ENCODE data around the gene FBN3.
"Not testable (repeated sequence)": the region's sequence is repeated elsewhere in the genome, so short reads cannot be mapped to it uniquely, and the experiment has no call there.

Gene FBN3

GRCh38 chr19:8117991-8118390 is 31.4 kb downstream of the FBN3 start:
- DNase-seq (ENCODE audit: low read depth in 2 of 2) = no peak

GRCh38 chr19:8116437-8117293 is 32.7 kb downstream of the FBN3 start:
- DNase-seq (ENCODE audit: low read depth in 2 of 2) = no peak

GRCh38 chr19:8115805-8116396 is 33.5 kb downstream of the FBN3 start:
- no peak for DNase-seq (ENCODE audit: low read depth in 2 of 2)

- no peak for DNase-seq (ENCODE audit: low read depth in 2 of 2)
These were observed 36.4 kb downstream of the FBN3 start for GRCh38 chr19:8113017-8113416.

- DNase-seq (ENCODE audit: low read depth in 2 of 2) = no peak
These were observed 38.0 kb downstream of the FBN3 start for GRCh38 chr19:8111376-8111775.

GRCh38 chr19:8110931-8111330 is 38.5 kb downstream of the FBN3 start:
- no peak for DNase-seq (ENCODE audit: low read depth in 2 of 2)

GRCh38 chr19:8109890-8110662 is 39.3 kb downstream of the FBN3 start:
- no peak for DNase-seq (ENCODE audit: low read depth in 2 of 2)

GRCh38 chr19:8109455-8109854 is 39.9 kb downstream of the FBN3 start:
- DNase-seq (ENCODE audit: low read depth in 2 of 2) = no peak

- no peak for DNase-seq (ENCODE audit: low read depth in 2 of 2)
These were observed 40.6 kb downstream of the FBN3 start for GRCh38 chr19:8108560-8109445.

GRCh38 chr19:8107301-8107903 is 42.0 kb downstream of the FBN3 start:
- DNase-seq (ENCODE audit: low read depth in 2 of 2) = no peak

- no peak for DNase-seq (ENCODE audit: low read depth in 2 of 2)
These were observed 43.9 kb downstream of the FBN3 start for GRCh38 chr19:8105471-8105870.

GRCh38 chr19:8101910-8102309 is 47.5 kb downstream of the FBN3 start:
- not testable (repeated sequence) for DNase-seq (ENCODE audit: low read depth in 2 of 2)

GRCh38 chr19:8101311-8101710 is 48.1 kb downstream of the FBN3 start:
- DNase-seq (ENCODE audit: low read depth in 2 of 2) = no peak

- no peak for DNase-seq (ENCODE audit: low read depth in 2 of 2)
These were observed 51.5 kb downstream of the FBN3 start for GRCh38 chr19:8097681-8098567.

- DNase-seq (ENCODE audit: low read depth in 2 of 2) = no peak
These were observed 52.2 kb downstream of the FBN3 start for GRCh38 chr19:8097198-8097597.

GRCh38 chr19:8096071-8096470 is 53.3 kb downstream of the FBN3 start:
- DNase-seq (ENCODE audit: low read depth in 2 of 2) = no peak

GRCh38 chr19:8095354-8095886 is 54.0 kb downstream of the FBN3 start:
- no peak for DNase-seq (ENCODE audit: low read depth in 2 of 2)

- DNase-seq (ENCODE audit: low read depth in 2 of 2) = no peak
These were observed 55.1 kb downstream of the FBN3 start for GRCh38 chr19:8094336-8094735.

GRCh38 chr19:8093740-8094139 is 55.7 kb downstream of the FBN3 start:
- DNase-seq (ENCODE audit: low read depth in 2 of 2) = no peak

- no peak for DNase-seq (ENCODE audit: low read depth in 2 of 2)
These were observed 58.4 kb downstream of the FBN3 start for GRCh38 chr19:8090950-8091349.
